ENCODE results near the gene MBD4. TPM values are rescaled to one million over a fixed set of nuclear protein-coding genes. Genes with fewer than 3 reads are reported as not detected.

Gene MBD4
- total and polyA plus RNA-seq, 10 of the 15 experiments (the other 5 are each of a cell fraction or from before 2014, with no cell fraction given): 17.7 to 59.0 (median 49.0) TPM

DNA sequence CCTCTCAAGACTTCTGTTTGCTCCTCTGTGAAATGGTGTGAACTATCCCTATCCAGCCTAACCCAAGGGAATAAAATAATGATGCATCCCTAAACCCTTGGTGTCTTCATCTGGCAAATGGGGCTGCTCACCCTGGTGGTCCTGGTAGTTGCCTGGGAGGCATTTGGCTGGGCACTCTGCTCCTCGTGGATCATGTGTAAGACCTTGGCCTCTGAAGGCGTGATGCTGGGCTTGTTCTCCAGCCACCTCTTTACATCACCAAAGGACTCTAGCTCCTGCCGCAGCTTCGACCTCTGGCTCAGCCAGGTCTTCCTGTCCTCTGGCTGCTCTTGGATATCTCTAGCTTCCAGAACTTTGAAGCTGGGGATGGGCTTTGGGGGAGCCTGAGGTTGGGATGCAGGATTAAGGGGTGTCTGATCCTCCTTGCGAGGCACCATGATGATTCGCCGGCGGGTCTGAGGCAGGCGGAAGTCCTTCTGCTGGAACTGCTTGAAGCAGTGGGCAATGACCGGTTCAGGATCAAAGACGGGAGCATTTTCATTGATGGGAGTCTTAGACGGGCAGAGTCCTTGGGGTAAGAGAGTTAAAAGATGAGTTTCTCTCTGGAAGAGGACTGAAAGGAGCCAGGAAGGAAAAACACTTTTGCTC lies 18.4 kb downstream of the MBD4 start (continued):
- TF ChIP-seq, protein P1, sequence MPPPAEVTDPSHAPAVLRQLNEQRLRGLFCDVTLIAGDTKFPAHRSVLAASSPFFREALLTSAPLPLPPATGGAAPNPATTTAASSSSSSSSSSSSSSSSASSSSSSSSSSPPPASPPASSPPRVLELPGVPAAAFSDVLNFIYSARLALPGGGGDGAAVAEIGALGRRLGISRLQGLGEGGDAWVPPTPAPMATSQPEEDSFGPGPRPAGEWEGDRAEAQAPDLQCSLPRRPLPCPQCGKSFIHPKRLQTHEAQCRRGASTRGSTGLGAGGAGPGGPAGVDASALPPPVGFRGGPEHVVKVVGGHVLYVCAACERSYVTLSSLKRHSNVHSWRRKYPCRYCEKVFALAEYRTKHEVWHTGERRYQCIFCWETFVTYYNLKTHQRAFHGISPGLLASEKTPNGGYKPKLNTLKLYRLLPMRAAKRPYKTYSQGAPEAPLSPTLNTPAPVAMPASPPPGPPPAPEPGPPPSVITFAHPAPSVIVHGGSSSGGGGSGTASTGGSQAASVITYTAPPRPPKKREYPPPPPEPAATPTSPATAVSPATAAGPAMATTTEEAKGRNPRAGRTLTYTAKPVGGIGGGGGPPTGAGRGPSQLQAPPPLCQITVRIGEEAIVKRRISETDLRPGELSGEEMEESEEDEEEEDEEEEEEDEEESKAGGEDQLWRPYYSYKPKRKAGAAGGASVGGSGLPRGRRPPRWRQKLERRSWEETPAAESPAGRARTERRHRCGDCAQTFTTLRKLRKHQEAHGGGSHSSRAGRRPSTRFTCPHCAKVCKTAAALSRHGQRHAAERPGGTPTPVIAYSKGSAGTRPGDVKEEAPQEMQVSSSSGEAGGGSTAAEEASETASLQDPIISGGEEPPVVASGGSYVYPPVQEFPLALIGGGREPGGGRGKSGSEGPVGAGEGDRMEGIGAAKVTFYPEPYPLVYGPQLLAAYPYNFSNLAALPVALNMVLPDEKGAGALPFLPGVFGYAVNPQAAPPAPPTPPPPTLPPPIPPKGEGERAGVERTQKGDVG (CRISPR knock-in tag; IDR thresholded peaks at IDR 0.05): no peak
- TF ChIP-seq PML (IDR thresholded peaks at IDR 0.05; ENCODE audit: low read length) (no peak), CBX5 (IDR thresholded peaks at IDR 0.05; ENCODE audit: low read depth) (no peak)
- TF ChIP-seq, protein P2, sequence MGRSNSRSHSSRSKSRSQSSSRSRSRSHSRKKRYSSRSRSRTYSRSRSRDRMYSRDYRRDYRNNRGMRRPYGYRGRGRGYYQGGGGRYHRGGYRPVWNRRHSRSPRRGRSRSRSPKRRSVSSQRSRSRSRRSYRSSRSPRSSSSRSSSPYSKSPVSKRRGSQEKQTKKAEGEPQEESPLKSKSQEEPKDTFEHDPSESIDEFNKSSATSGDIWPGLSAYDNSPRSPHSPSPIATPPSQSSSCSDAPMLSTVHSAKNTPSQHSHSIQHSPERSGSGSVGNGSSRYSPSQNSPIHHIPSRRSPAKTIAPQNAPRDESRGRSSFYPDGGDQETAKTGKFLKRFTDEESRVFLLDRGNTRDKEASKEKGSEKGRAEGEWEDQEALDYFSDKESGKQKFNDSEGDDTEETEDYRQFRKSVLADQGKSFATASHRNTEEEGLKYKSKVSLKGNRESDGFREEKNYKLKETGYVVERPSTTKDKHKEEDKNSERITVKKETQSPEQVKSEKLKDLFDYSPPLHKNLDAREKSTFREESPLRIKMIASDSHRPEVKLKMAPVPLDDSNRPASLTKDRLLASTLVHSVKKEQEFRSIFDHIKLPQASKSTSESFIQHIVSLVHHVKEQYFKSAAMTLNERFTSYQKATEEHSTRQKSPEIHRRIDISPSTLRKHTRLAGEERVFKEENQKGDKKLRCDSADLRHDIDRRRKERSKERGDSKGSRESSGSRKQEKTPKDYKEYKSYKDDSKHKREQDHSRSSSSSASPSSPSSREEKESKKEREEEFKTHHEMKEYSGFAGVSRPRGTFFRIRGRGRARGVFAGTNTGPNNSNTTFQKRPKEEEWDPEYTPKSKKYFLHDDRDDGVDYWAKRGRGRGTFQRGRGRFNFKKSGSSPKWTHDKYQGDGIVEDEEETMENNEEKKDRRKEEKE (IDR thresholded peaks at IDR 0.05): no peak

DNA sequence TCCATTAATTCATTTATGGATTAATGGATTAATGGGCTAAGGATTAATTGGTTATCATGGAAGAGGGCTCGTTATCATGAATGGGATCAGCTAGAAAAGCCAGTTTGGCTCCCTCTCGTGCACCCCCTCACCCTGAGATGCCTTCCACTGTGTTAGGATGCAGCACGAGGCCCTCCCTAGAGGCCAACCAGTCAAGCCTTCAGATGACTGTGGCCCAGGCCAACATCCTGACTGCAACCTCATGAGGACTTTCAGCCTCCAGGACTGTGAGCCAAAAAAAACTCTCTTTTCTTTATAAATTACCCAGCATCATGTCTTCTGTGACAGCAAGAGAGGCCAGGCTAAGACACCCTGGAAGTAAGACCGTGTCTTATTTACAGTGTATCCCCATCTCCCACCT lies 20.3 kb downstream of the MBD4 start:
- intact Hi-C loops (cut with micrococcal nuclease; ENCODE audit: unreplicated experiment): no loop called here
- POLR2A ChIA-PET: no interaction called here
- no peak for ATAC-seq
- no peak for TF ChIP-seq SREBF2 (IDR thresholded peaks at IDR 0.05; ENCODE audit: low read length)
- no peak for TF ChIP-seq NFIC (IDR thresholded peaks at IDR 0.05; ENCODE audit: low read depth, low read length)
- no peak for TF ChIP-seq BHLHE40 (IDR thresholded peaks at IDR 0.05; ENCODE audit: borderline replicate concordance in 1 of 2, low read depth in 2 of 2, low read length in 1 of 2)
- TF ChIP-seq RBBP5 (conservative IDR thresholded peaks at IDR 0.05): no peak
- TF ChIP-seq, protein P3, sequence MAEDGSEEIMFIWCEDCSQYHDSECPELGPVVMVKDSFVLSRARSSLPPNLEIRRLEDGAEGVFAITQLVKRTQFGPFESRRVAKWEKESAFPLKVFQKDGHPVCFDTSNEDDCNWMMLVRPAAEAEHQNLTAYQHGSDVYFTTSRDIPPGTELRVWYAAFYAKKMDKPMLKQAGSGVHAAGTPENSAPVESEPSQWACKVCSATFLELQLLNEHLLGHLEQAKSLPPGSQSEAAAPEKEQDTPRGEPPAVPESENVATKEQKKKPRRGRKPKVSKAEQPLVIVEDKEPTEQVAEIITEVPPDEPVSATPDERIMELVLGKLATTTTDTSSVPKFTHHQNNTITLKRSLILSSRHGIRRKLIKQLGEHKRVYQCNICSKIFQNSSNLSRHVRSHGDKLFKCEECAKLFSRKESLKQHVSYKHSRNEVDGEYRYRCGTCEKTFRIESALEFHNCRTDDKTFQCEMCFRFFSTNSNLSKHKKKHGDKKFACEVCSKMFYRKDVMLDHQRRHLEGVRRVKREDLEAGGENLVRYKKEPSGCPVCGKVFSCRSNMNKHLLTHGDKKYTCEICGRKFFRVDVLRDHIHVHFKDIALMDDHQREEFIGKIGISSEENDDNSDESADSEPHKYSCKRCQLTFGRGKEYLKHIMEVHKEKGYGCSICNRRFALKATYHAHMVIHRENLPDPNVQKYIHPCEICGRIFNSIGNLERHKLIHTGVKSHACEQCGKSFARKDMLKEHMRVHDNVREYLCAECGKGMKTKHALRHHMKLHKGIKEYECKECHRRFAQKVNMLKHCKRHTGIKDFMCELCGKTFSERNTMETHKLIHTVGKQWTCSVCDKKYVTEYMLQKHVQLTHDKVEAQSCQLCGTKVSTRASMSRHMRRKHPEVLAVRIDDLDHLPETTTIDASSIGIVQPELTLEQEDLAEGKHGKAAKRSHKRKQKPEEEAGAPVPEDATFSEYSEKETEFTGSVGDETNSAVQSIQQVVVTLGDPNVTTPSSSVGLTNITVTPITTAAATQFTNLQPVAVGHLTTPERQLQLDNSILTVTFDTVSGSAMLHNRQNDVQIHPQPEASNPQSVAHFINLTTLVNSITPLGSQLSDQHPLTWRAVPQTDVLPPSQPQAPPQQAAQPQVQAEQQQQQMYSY (CRISPR knock-in tag; IDR thresholded peaks at IDR 0.05): no peak
- no peak for TF ChIP-seq MEF2A (IDR thresholded peaks at IDR 0.05; ENCODE audit: insufficient read depth, low read depth, low read length)
- no peak for TF ChIP-seq GATAD2B (conservative IDR thresholded peaks at IDR 0.05; ENCODE audit: low read depth)
- TF ChIP-seq POLR2A (IDR thresholded peaks at IDR 0.05; ENCODE audit: low read depth, low read length): no peak

More for the DNA sequence above, 20.3 kb downstream of the MBD4 start:
- ChIA-PET RAD21 (ENCODE audit: unreplicated experiment) (no interaction called here), CTCF (no interaction called here), SMC1A (ENCODE audit: uncharacterized antibody, unreplicated experiment) (interaction anchor here (0.7 to 1.5 kb wide), 2 partner anchors 16 to 21 kb away, joined by 3 to 4 read pairs; partner anchors contain the start of genes IFT122 and MBD4)
- Histone ChIP-seq H3K4me1 (ENCODE audit: control insufficient read depth, insufficient read depth, low read length) (peaks cover 9% of the 10 kb centered on the region), H4K20me1 (ENCODE audit: control insufficient read depth, insufficient read depth) (no peaks in the 10 kb centered on the region), H3K79me2 (ENCODE audit: control insufficient read depth, insufficient read depth, low read length) (no peaks in the 10 kb centered on the region), H3K27me3 (replicated peaks in 1 of 2; ENCODE audit: control insufficient read depth in 2 of 2, insufficient read depth in 2 of 2, low read length in 1 of 2) (no peaks in the 10 kb centered on the region), H3K36me3 (ENCODE audit: control insufficient read depth in 2 of 2, insufficient read depth in 2 of 2, low read length in 1 of 2) (no peaks in the 10 kb centered on the region), H3K4me2 (ENCODE audit: control insufficient read depth, insufficient read depth) (no peak overlapping the region), H3K9ac (ENCODE audit: control insufficient read depth, insufficient read depth, low read length) (no peak overlapping the region), H3K4me3 (no peak overlapping the region), H3K27ac (ENCODE audit: control insufficient read depth, insufficient read depth) (no peak overlapping the region), H3K9me3 (replicated peaks; ENCODE audit: control insufficient read depth, insufficient read depth, low read length) (no peaks in the 10 kb centered on the region; the same call in 2 of the 3 replicates), H2AFZ (ENCODE audit: control insufficient read depth, low read depth, low read length) (no peak overlapping the region)
- in situ Hi-C loops (cut with MboI): no loop called here
- WGBS (ENCODE audit: insufficient coverage, insufficient replicate concordance, low lambda C conversion rate, missing lambda C conversion rate): 28% methylated on average over 4 of the region's 4 CpGs
- no TSS peak for BruUV-seq (replicated peaks)
- no peak for FAIRE-seq
- DNase-seq (ENCODE audit: low read depth, low spot score): no peak

Data from GM12878 (cell line).